ENCODE data around the gene PTPRG.

GRCh38 chr3:62193586-62194345, 632.4 kb downstream of the PTPRG start:
- TF ChIP-seq POLR2A (IDR thresholded peaks at IDR 0.05) (no peak), CTCF (IDR thresholded peaks at IDR 0.05) (no peak)

Data from body of pancreas (tissue), 4 donors.